ENCODE data around the gene CDC7. TPM values are rescaled to one million over a fixed set of nuclear protein-coding genes. Genes with fewer than 3 reads are reported as not detected.
"Not testable (repeated sequence)": the region's sequence is repeated elsewhere in the genome, so short reads cannot be mapped to it uniquely, and the experiment has no call there.

The CDC7 gene
- polyA plus RNA-seq = 9.9 TPM
- long read RNA-seq, donor 1 = 0 reads
- long read RNA-seq, donor 2, partial matches to known transcripts = 0 of 3 reads
- long read RNA-seq, donor 2, other reads (novel, unspliced or antisense) = 0 of 3 reads
- long read RNA-seq, donor 3 = 0 reads
- long read RNA-seq, donor 4 = 0 reads
- long read RNA-seq, donor 5 = 0 reads
- long read RNA-seq, donor 6, partial matches to known transcripts = 0 of 2 reads
- long read RNA-seq, donor 6, other reads (novel, unspliced or antisense) = 0 of 2 reads
- long read RNA-seq, donor 7 = 0 reads
- long read RNA-seq, donor 8, partial matches to known transcripts = 10 of 11 reads
- long read RNA-seq, donor 8, other reads (novel, unspliced or antisense) = 0 of 11 reads
- long read RNA-seq, donor 9 = 0 reads
- long read RNA-seq, donor 10, partial matches to known transcripts = 0 of 1 reads
- long read RNA-seq, donor 10, other reads (novel, unspliced or antisense) = 0 of 1 reads
- long read RNA-seq, donor 11, partial matches to known transcripts = 0 of 1 reads
- long read RNA-seq, donor 11, other reads (novel, unspliced or antisense) = 0 of 1 reads

DNA sequence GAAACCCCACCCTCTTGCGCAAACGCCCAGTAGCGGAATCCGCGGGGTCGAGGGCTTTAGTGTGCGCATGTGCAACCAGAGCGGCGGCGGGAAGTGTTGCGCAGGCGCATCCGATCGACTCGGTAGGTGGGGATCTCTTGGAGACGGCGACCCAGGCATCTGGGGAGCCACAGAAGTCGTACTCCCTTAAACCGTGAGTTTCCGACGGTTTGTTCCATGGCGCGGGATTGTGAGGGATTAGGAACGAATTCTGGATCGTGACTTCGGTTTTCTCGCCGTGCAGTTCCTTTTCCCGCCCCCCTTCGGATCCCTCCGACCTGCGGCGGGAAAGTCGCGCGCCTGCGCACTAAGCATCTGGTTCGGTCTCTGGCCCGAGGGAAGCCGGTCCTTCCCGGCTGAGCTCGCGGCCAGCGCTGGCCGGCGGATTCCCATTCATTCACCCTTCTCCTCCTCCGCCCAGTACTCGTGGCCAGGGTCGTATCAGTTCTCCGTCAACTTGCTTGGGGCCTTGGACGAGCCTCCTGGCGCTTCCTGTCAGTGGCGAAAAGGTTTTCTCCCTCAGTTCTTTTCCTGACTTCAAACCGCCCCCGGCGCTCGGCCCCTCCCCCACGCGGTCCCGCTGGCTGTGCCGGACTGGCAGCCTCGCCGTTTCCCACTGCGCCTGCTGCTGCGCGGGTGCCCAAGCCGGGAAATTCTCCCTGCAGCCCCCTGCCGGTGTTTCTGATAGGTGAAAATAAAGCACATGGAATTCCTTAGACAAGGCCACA is at the start of gene CDC7:
CDC7 (plus strand) TSS at position 96 of the 767 bp plus-strand sequence. CDS start 866 bp downstream, outside the sequence.
- Histone ChIP-seq H3K27me3 (ENCODE audit: control insufficient read depth, insufficient read depth, low read length) (no peaks in the 10 kb centered on the region), H3K4me1 (ENCODE audit: control insufficient read depth, insufficient read depth, low read length) (peaks cover 2% of the 10 kb centered on the region), H3K9me3 (ENCODE audit: control insufficient read depth, low read depth, low read length) (no peaks in the 10 kb centered on the region), H3K27ac (ENCODE audit: low read length) (peak within 1 kb of the TSS; percentile 82), H3K4me3 (ENCODE audit: low read length) (peak within 1 kb of the TSS; percentile 76), H3K36me3 (ENCODE audit: control insufficient read depth, insufficient read depth, low read length) (no peaks in the 10 kb centered on the region)
- WGBS (ENCODE audit: insufficient coverage, low lambda C conversion rate) = 0% methylated on average over 4 of the region's 68 CpGs
- peak; percentile 84 to 96 for DNase-seq

DNA sequence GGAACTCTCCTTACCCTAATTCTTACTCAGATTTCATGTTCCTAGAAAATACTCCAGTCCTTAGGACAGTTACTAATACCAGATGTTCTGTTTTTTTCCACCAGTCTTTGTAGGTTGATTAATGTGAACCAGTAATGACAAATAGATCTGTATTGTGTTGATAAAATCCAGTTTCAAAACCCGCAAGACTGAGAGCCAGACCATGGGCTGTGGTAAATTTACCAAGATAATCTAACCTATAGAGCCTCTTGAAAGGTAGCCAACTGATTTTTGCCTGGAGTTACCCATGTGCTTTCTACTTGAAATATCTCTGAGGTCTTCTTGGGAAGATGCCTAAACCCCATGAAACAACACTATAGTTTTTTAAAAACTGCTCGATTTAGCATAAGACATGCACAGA is 46.5 kb upstream of the CDC7 start:
- Histone ChIP-seq H3K36me3 (ENCODE audit: control insufficient read depth, insufficient read depth, low read length) (no peaks in the 10 kb centered on the region), H3K4me3 (ENCODE audit: low read length) (no peak overlapping the region), H3K27me3 (ENCODE audit: control insufficient read depth, insufficient read depth, low read length) (no peaks in the 10 kb centered on the region), H3K27ac (ENCODE audit: low read length) (no peak overlapping the region), H3K4me1 (ENCODE audit: control insufficient read depth, insufficient read depth, low read length) (peaks cover 5% of the 10 kb centered on the region), H3K9me3 (ENCODE audit: control insufficient read depth, low read depth, low read length) (no peaks in the 10 kb centered on the region)
- no peak for DNase-seq
- no CpG with 5 or more reads among the region's 2 CpGs for WGBS (ENCODE audit: insufficient coverage, low lambda C conversion rate)

DNA sequence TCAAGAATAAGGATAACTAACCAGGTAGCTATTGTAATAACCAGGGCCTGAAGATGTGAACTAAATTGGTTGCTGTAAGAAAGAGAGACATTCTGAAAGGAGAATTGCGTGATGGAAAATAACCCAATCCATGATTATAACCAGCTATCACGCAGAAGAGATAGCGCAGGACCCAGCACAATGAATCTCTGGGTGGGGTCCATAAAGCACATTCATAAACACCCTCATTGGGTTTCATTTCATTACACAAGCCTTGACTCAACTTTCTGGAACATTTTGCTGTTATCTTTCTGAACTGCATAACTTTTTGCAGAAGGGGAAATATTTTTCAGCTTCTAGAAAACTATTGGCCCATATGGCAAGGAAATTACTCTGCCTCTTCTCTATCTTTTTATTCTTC is 45.3 kb upstream of the CDC7 start:
- no CpG with 5 or more reads among the region's 3 CpGs for WGBS (ENCODE audit: insufficient coverage, low lambda C conversion rate)
- no peak for DNase-seq
- Histone ChIP-seq H3K36me3 (ENCODE audit: control insufficient read depth, insufficient read depth, low read length) (no peaks in the 10 kb centered on the region), H3K27me3 (ENCODE audit: control insufficient read depth, insufficient read depth, low read length) (no peaks in the 10 kb centered on the region), H3K9me3 (ENCODE audit: control insufficient read depth, low read depth, low read length) (no peaks in the 10 kb centered on the region), H3K4me1 (ENCODE audit: control insufficient read depth, insufficient read depth, low read length) (peaks cover 5% of the 10 kb centered on the region), H3K4me3 (ENCODE audit: low read length) (no peak overlapping the region), H3K27ac (ENCODE audit: low read length) (no peak overlapping the region)

DNA sequence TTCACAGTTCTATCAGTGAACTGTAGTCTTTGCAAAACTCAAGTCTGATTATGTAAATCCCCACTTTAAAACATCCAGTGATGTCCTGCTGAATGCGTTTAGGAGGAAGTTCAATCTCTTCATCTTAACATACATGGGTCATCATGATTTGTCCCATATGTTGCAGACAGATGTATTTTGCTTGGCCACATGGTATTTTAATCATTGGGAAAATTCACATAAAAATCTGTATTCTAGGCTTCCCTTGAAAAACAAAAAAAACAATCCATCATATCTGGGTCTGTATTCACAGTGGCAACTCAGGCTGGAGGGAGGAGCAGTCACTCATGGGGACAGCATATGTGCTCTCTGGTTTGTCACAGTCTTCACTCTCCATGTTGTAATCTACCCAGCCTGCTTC is 44.8 kb upstream of the CDC7 start:
- no peak for DNase-seq
- WGBS (ENCODE audit: insufficient coverage, low lambda C conversion rate) = no CpG with 5 or more reads among the region's 1 CpG
- Histone ChIP-seq H3K4me1 (ENCODE audit: control insufficient read depth, insufficient read depth, low read length) (peaks cover 5% of the 10 kb centered on the region), H3K4me3 (ENCODE audit: low read length) (no peak overlapping the region), H3K27me3 (ENCODE audit: control insufficient read depth, insufficient read depth, low read length) (no peaks in the 10 kb centered on the region), H3K27ac (ENCODE audit: low read length) (no peak overlapping the region), H3K36me3 (ENCODE audit: control insufficient read depth, insufficient read depth, low read length) (no peaks in the 10 kb centered on the region), H3K9me3 (ENCODE audit: control insufficient read depth, low read depth, low read length) (no peaks in the 10 kb centered on the region)

DNA sequence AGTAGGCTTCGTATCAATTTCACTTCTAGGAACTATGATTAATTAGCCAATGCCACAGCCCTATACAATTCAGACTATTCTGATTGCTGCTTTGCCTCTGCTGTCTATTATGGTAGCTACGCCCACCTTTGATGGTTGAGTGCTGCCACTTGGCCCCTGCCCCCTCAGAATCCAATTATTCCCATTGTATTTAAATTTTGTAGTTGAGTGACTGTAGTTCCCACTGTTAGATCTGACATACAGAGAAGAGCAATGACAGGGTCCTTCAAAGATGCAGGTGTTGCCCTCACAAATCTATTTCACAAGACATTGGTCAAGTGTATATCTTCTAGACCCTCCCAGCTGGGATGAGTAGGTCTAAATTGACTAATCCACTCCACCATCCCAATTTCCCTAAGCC is 35.3 kb upstream of the CDC7 start:
- not testable (repeated sequence) for DNase-seq; H3K27ac ChIP-seq (ENCODE audit: low read length); H3K4me1 ChIP-seq (ENCODE audit: control insufficient read depth, insufficient read depth, low read length); H3K9me3 ChIP-seq (ENCODE audit: control insufficient read depth, low read depth, low read length); H3K4me3 ChIP-seq (ENCODE audit: low read length); H3K27me3 ChIP-seq (ENCODE audit: control insufficient read depth, insufficient read depth, low read length); H3K36me3 ChIP-seq (ENCODE audit: control insufficient read depth, insufficient read depth, low read length)
- WGBS (ENCODE audit: insufficient coverage, low lambda C conversion rate) = no CpG with 5 or more reads among the region's 2 CpGs

DNA sequence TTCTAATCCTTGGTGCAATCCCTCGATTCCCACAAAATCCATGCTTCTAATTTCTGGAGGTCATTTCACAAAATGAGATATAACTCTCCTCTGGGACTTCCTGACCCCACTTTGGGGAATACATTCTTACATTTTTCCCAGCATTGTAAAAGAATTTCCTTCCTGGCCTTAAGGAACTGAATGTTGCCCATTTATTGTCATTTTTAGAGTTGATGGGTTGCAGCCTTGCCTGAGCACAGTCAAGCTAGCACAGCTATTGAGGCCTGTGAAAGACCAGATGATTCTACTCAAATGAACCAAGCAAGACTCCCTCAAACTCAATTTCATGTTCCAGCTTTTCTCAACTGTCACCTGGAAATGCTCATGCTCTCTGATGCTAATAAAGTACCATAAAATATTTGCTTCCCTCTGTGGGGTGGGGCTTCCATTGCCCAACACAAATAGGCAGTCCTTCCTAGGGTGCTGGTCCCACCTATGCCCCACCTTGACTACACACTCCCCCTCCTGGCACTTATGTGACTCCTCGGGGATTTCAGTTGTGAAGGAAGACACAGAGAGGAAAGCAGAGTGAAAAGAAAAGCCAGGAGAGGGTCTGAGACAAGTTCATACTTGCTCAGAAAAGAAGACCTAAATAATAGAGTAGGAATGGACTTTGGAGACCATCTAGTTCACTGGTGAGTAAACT is 24.0 kb upstream of the CDC7 start:
- WGBS (ENCODE audit: insufficient coverage, low lambda C conversion rate) = 86% methylated on average over 1 of the region's 2 CpGs
- Histone ChIP-seq H3K36me3 (ENCODE audit: control insufficient read depth, insufficient read depth, low read length) (no peaks in the 10 kb centered on the region), H3K27me3 (ENCODE audit: control insufficient read depth, insufficient read depth, low read length) (no peaks in the 10 kb centered on the region), H3K4me1 (ENCODE audit: control insufficient read depth, insufficient read depth, low read length) (no peaks in the 10 kb centered on the region), H3K9me3 (ENCODE audit: control insufficient read depth, low read depth, low read length) (no peaks in the 10 kb centered on the region), H3K4me3 (ENCODE audit: low read length) (no peak overlapping the region), H3K27ac (ENCODE audit: low read length) (no peak overlapping the region)
- no peak for DNase-seq

DNA sequence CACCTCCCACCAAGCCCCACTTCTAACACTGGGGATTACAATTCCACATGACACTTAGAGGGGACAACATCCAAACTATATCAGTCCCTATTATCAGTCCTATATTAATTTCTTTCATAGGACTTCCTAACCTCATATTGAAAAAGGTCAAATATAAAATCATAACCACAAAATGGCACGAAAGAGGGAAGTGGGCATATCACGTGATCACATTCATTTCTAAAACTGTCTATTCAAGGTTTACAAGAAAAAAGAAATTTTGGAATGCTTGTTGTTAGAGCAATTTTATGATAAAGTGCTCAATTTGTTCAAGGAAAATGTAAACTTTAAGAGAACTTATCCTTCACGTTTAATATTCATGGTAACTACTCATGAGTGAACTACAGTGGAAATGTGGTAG is 13.2 kb upstream of the CDC7 start:
- H3K4me3 ChIP-seq (ENCODE audit: low read length) = no peak overlapping the region
- no peaks in the 10 kb centered on the region for H3K27me3 ChIP-seq (ENCODE audit: control insufficient read depth, insufficient read depth, low read length)
- no peak overlapping the region for H3K27ac ChIP-seq (ENCODE audit: low read length)
- H3K4me1 ChIP-seq (ENCODE audit: control insufficient read depth, insufficient read depth, low read length) = no peaks in the 10 kb centered on the region
- no peaks in the 10 kb centered on the region for H3K9me3 ChIP-seq (ENCODE audit: control insufficient read depth, low read depth, low read length)
- no peak for DNase-seq
- 95% methylated on average over 2 of the region's 3 CpGs for WGBS (ENCODE audit: insufficient coverage, low lambda C conversion rate)
- no peaks in the 10 kb centered on the region for H3K36me3 ChIP-seq (ENCODE audit: control insufficient read depth, insufficient read depth, low read length)

DNA sequence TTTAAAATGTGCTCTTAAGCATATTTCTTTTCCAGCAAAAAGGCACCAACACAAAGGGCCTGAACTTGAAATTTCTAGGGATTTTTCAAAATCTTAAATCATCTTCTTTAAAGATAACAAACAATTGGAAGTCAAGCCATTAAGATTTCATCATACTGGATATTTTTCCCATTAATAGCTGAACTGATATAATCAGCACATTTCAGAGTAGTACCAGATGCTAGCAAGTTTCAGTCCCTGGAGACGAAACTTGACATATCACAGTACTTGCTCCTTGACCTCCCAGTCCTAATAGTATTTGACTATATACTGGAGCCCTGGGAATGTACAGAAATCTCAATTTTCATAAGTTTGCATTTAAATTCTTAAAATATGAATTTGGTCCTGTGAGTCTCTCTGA is 10.2 kb upstream of the CDC7 start:
- WGBS (ENCODE audit: insufficient coverage, low lambda C conversion rate) = 40% methylated on average over 1 of the region's 1 CpG

DNA sequence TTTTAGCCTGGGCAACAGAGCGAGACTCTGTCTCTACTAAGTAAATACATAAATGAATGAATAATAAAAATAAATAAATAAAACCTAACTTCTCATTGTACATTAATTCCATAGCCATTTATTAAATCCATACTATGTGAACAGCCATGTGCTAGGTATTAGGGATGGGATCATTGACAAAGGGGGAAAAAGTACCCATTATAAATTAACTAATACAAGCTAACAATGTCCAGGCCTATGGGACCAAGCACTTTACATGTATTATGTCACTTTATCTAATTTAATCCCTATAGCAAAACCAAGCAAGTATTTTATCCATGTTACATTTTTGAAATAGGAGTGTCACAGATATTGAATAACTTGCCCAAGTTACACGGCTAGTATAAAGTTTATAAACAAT is 2.6 kb upstream of the CDC7 start:
- WGBS (ENCODE audit: insufficient coverage, low lambda C conversion rate) = 100% methylated on average over 1 of the region's 2 CpGs
- Histone ChIP-seq H3K4me1 (ENCODE audit: control insufficient read depth, insufficient read depth, low read length) (peaks cover 2% of the 10 kb centered on the region), H3K36me3 (ENCODE audit: control insufficient read depth, insufficient read depth, low read length) (no peaks in the 10 kb centered on the region), H3K9me3 (ENCODE audit: control insufficient read depth, low read depth, low read length) (no peaks in the 10 kb centered on the region), H3K4me3 (ENCODE audit: low read length) (no peak overlapping the region), H3K27ac (ENCODE audit: low read length) (no peak overlapping the region), H3K27me3 (ENCODE audit: control insufficient read depth, insufficient read depth, low read length) (no peaks in the 10 kb centered on the region)
- no peak for DNase-seq

More for the DNA sequence above, 10.2 kb upstream of the CDC7 start:
- no peaks in the 10 kb centered on the region for H3K36me3 ChIP-seq (ENCODE audit: control insufficient read depth, insufficient read depth, low read length)
- no peak overlapping the region for H3K27ac ChIP-seq (ENCODE audit: low read length)
- DNase-seq = no peak
- H3K9me3 ChIP-seq (ENCODE audit: control insufficient read depth, low read depth, low read length) = no peaks in the 10 kb centered on the region
- no peak overlapping the region for H3K4me3 ChIP-seq (ENCODE audit: low read length)
- no peaks in the 10 kb centered on the region for H3K27me3 ChIP-seq (ENCODE audit: control insufficient read depth, insufficient read depth, low read length)
- H3K4me1 ChIP-seq (ENCODE audit: control insufficient read depth, insufficient read depth, low read length) = no peaks in the 10 kb centered on the region
